Amniotic stem cell (primary cell): Measurements from ENCODE around the gene CIB4.

Source experiments
- DNase-seq: peaks from one replicate; lab custom pipeline; 2025; lab: John Stamatoyannopoulos, UW

CIB4 gene

GRCh38 chr2:26581991-26582842, 58.9 kb downstream of the CIB4 start:
- DNase-seq = no peak

- no peak for DNase-seq
These were observed 59.7 kb downstream of the CIB4 start for GRCh38 chr2:26581266-26581990.

GRCh38 chr2:26580751-26581150, 60.4 kb downstream of the CIB4 start:
- DNase-seq = no peak

- DNase-seq = no peak
These were observed 61.0 kb downstream of the CIB4 start for GRCh38 chr2:26580151-26580550.

GRCh38 chr2:26579723-26580040, 61.5 kb downstream of the CIB4 start:
- no peak for DNase-seq

GRCh38 chr2:26579025-26579722, 62.0 kb downstream of the CIB4 start:
- no peak for DNase-seq

- no peak for DNase-seq
These were observed 62.6 kb downstream of the CIB4 start for GRCh38 chr2:26578581-26578980.

- no peak for DNase-seq
These were observed 63.1 kb downstream of the CIB4 start for GRCh38 chr2:26578113-26578458.

GRCh38 chr2:26577442-26578112, 63.6 kb downstream of the CIB4 start:
- DNase-seq = peak; percentile 21

- DNase-seq = no peak
These were observed 64.4 kb downstream of the CIB4 start for GRCh38 chr2:26576565-26577441.

GRCh38 chr2:26575836-26576564, 65.2 kb downstream of the CIB4 start:
- DNase-seq = no peak

GRCh38 chr2:26574900-26575560, 66.1 kb downstream of the CIB4 start:
- no peak for DNase-seq

- DNase-seq = no peak
These were observed 66.9 kb downstream of the CIB4 start for GRCh38 chr2:26574066-26574899.

GRCh38 chr2:26573241-26573925, 67.8 kb downstream of the CIB4 start:
- no peak for DNase-seq

GRCh38 chr2:26572591-26572990, 68.6 kb downstream of the CIB4 start:
- DNase-seq = no peak

- no peak for DNase-seq
These were observed 69.8 kb downstream of the CIB4 start for GRCh38 chr2:26571316-26571715.

- DNase-seq = no peak
These were observed 71.1 kb downstream of the CIB4 start for GRCh38 chr2:26570083-26570430.

GRCh38 chr2:26569216-26570082, 71.7 kb downstream of the CIB4 start:
- no peak for DNase-seq
